OCI-LY1 (cell line): ENCODE measurements around the gene MARK1.

Experiments used
- H2AFZ ChIP-seq: fragments of 200-600 bp; sonication (generic), shearing (Covaris generic); 2 replicates; pipeline ENCODE4 v1.6.0; 2014; ENCODE audit warnings: antibody characterized with exemption, mild to moderate bottlenecking, low read length
- H3F3A ChIP-seq: fragments of 200-600 bp; sonication (generic), shearing (Covaris generic); 2 replicates; pipeline ENCODE4 v1.6.0; 2014; ENCODE audit warnings: mild to moderate bottlenecking, antibody characterized with exemption, low read length, moderate library complexity; ENCODE audit not compliant: insufficient read depth
- H3K27ac ChIP-seq: fragments of 200-600 bp; sonication (generic); 2 replicates; pipeline ENCODE4 v1.5.1; 2014; ENCODE audit warnings: low read length, mixed run types, mild to moderate bottlenecking, low read depth; ENCODE audit not compliant: poor library complexity, severe bottlenecking
- H3K27me3 ChIP-seq: fragments of 200-600 bp; sonication (generic); 2 replicates; pipeline ENCODE4 v1.6.0; 2014; ENCODE audit warnings: antibody characterized with exemption, mild to moderate bottlenecking, low read length, moderate library complexity; ENCODE audit not compliant: insufficient read depth
- H3K36me3 ChIP-seq: fragments of 200-600 bp; sonication (generic); 2 replicates; pipeline ENCODE4 v1.6.1; 2014; ENCODE audit warnings: mild to moderate bottlenecking, antibody characterized with exemption, low read length, moderate library complexity, mixed read lengths; ENCODE audit not compliant: insufficient read depth
- H3K4me1 ChIP-seq: fragments of 200-600 bp; sonication (generic); 2 replicates; pipeline ENCODE4 v1.5.1; 2014; ENCODE audit warnings: mild to moderate bottlenecking, low read length, moderate library complexity; ENCODE audit not compliant: insufficient read depth, severe bottlenecking
- H3K4me2 ChIP-seq: fragments of 200-600 bp; sonication (generic), shearing (Covaris generic); 2 replicates; pipeline ENCODE4 v1.6.1; 2014; ENCODE audit warnings: low read length
- H3K4me3 ChIP-seq: fragments of 200-600 bp; sonication (generic); 2 replicates; pipeline ENCODE4 v1.5.1; 2014; ENCODE audit warnings: low read length, low read depth, mild to moderate bottlenecking, mixed read lengths; ENCODE audit not compliant: poor library complexity, severe bottlenecking
- H3K79me2 ChIP-seq: fragments of 200-600 bp; shearing (Covaris generic); 2 replicates; pipeline ENCODE4 v1.6.1; 2016; ENCODE audit warnings: mixed run types, low read length, mixed read lengths; ENCODE audit not compliant: insufficient read depth
- H3K9ac ChIP-seq: fragments of 200-600 bp; sonication (generic), shearing (Covaris generic); 2 replicates; pipeline ENCODE4 v1.6.1; 2014; ENCODE audit warnings: mild to moderate bottlenecking, low read length, mixed read lengths
- H3K9me2 ChIP-seq: fragments of 200-600 bp; sonication (generic), shearing (Covaris generic); 2 replicates; pipeline ENCODE4 v1.6.1; 2014; ENCODE audit warnings: low read depth, mild to moderate bottlenecking, low read length, mixed read lengths
- H3K9me3 ChIP-seq: fragments of 200-600 bp; shearing (Covaris generic); 2 replicates; pipeline ENCODE4 v1.6.1; 2014; ENCODE audit warnings: low read length, mixed read lengths
- H4K20me1 ChIP-seq: fragments of 200-600 bp; sonication (generic), shearing (Covaris generic); 2 replicates; pipeline ENCODE4 v1.6.0; 2016; ENCODE audit warnings: mild to moderate bottlenecking, low read length; ENCODE audit not compliant: insufficient read depth
- EZH2 ChIP-seq: fragments of 200-600 bp; sonication (generic), shearing (Covaris generic); IDR thresholded peaks from 2 replicates; pipeline ENCODE4 v1.8.0; 2017; ENCODE audit warnings: borderline replicate concordance, mixed run types, mild to moderate bottlenecking, antibody characterized with exemption, low read length, moderate library complexity, mixed read lengths
- TF ChIP-seq, protein P1 (sequence below): fragments of 200-600 bp; sonication (generic), shearing (Covaris generic); IDR thresholded peaks from 2 replicates; pipeline ENCODE4 v1.5.1; 2017; ENCODE audit warnings: mild to moderate bottlenecking, antibody characterized with exemption, low read length, moderate library complexity, mixed read lengths

The MARK1 gene

DNA sequence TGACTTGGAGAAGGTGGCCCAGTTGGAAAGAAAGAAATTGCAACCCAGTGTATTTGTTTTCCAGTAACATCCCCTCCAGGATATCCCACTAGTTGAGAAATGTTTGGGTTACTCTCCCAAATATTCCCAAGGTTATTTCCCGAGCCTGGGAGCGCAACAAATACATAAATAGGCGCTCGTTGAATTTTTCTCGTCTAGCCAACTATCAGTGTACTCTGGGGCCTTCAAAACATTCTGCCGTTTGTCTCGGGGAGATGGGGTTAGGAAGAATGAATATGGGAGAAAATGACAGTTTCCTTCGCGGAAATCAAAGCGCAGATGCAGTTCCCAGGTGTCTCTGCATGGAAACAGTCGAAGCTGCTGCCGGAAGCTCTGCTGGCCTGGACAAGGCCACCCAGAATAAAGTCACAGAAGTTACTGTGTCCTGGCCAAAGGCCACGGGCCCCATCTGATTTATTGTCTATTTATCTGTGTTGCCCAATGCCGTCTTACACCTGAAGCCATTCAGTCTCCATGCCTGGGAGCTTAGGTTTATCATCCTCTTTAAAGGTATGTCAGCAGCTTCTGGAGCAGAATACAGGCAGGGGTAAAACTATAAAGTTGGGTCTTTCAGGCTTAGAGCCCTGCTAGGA is 163.2 kb downstream of the MARK1 start:
- H2AFZ ChIP-seq, result no peak overlapping the region
- H3F3A ChIP-seq, result no peaks in the 10 kb centered on the region
- no peak overlapping the region for H3K27ac ChIP-seq
- H3K79me2 ChIP-seq, result no peaks in the 10 kb centered on the region
- no peaks in the 10 kb centered on the region for H3K36me3 ChIP-seq
- no peaks in the 10 kb centered on the region for H4K20me1 ChIP-seq
- TF ChIP-seq, protein P1, sequence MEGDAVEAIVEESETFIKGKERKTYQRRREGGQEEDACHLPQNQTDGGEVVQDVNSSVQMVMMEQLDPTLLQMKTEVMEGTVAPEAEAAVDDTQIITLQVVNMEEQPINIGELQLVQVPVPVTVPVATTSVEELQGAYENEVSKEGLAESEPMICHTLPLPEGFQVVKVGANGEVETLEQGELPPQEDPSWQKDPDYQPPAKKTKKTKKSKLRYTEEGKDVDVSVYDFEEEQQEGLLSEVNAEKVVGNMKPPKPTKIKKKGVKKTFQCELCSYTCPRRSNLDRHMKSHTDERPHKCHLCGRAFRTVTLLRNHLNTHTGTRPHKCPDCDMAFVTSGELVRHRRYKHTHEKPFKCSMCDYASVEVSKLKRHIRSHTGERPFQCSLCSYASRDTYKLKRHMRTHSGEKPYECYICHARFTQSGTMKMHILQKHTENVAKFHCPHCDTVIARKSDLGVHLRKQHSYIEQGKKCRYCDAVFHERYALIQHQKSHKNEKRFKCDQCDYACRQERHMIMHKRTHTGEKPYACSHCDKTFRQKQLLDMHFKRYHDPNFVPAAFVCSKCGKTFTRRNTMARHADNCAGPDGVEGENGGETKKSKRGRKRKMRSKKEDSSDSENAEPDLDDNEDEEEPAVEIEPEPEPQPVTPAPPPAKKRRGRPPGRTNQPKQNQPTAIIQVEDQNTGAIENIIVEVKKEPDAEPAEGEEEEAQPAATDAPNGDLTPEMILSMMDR, result no peak
- no peak for TF ChIP-seq EZH2
- H3K9me3 ChIP-seq, result no peaks in the 10 kb centered on the region
- no peaks in the 10 kb centered on the region for H3K4me1 ChIP-seq
- no peak overlapping the region for H3K9ac ChIP-seq
- no peaks in the 10 kb centered on the region for H3K27me3 ChIP-seq
- H3K4me2 ChIP-seq, result no peak overlapping the region
- H3K9me2 ChIP-seq, result no peaks in the 10 kb centered on the region
- no peak overlapping the region for H3K4me3 ChIP-seq

DNA sequence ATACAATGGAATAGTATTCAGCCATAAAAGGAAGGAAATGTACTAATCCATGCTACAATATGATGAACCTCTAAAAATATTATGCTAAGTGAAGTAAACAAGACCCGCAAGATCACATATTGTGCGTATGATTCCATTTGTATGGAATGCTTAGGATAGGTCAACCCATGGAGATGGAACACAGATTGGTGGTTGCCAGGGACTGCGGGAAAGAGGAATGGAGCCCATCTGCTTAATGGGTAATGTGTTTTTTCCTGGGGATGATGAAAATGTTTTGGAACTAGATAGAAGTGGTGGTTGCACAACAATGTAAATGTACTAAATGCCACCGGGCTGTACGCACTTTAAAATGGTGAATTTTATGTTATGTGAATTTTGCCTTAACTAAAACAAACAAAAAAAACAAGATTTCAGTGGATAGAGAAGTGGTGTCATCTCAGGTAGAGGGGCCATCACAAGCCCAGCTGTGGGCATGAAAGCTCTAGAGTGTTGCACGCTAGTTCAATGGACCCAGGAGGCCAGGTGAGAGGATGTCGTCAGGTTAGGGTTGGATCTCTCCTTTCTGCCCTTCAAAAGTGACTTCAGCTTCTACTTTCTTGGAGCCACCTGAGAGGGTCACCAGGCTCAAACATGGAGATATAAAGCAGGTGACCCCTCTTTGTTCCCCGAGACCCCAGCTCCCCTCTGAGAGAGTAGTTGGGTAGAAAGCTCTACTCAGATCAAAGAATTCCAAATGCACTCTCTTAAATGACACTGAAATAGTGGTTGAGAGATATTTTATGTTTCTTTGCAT is 164.7 kb downstream of the MARK1 start:
- Histone ChIP-seq H3K4me1 (no peaks in the 10 kb centered on the region), H3K27me3 (no peaks in the 10 kb centered on the region), H4K20me1 (no peaks in the 10 kb centered on the region), H3K79me2 (no peaks in the 10 kb centered on the region), H3K9ac (no peak overlapping the region), H2AFZ (no peak overlapping the region), H3K27ac (no peak overlapping the region), H3K9me2 (no peaks in the 10 kb centered on the region), H3F3A (no peaks in the 10 kb centered on the region), H3K4me3 (no peak overlapping the region), H3K36me3 (no peaks in the 10 kb centered on the region), H3K4me2 (no peak overlapping the region), H3K9me3 (no peaks in the 10 kb centered on the region)
- no peak for TF ChIP-seq EZH2
- TF ChIP-seq, protein P1, result no peak

DNA sequence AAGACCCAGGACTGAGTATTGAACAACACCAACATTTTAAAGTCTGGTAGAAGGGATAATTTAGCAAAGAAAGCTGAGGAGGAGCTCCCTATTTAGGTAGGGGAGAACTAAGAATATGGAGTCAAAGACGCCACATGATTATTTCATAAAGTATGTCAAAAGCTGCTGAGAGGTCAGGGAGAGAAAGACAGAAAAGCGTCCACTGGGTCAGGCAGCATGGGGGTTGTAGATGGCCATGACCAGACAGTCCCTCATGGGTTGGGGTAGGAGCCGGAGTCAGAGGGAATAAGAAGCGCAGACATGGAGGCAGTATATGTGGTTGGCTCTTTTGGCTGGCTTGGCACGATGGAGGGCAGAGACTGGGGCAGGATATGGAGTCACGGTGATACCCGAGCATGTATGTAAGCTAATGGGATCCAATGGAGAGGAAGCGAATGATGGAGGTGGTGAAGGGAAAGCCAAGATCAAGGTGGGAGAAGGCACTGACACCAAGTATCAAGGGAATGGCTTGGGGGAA is 167.0 kb downstream of the MARK1 start:
- no peaks in the 10 kb centered on the region for H3K27me3 ChIP-seq
- no peak overlapping the region for H2AFZ ChIP-seq
- no peaks in the 10 kb centered on the region for H4K20me1 ChIP-seq
- H3K9ac ChIP-seq, result no peak overlapping the region
- H3F3A ChIP-seq, result no peaks in the 10 kb centered on the region
- H3K27ac ChIP-seq, result no peak overlapping the region
- no peaks in the 10 kb centered on the region for H3K9me3 ChIP-seq
- H3K4me3 ChIP-seq, result no peak overlapping the region
- H3K9me2 ChIP-seq, result no peaks in the 10 kb centered on the region
- TF ChIP-seq EZH2, result no peak
- TF ChIP-seq, protein P1, result no peak
- H3K36me3 ChIP-seq, result no peaks in the 10 kb centered on the region
- no peaks in the 10 kb centered on the region for H3K79me2 ChIP-seq
- no peaks in the 10 kb centered on the region for H3K4me1 ChIP-seq
- H3K4me2 ChIP-seq, result no peak overlapping the region
